ENCODE measurements around the gene NRXN3.

DNA sequence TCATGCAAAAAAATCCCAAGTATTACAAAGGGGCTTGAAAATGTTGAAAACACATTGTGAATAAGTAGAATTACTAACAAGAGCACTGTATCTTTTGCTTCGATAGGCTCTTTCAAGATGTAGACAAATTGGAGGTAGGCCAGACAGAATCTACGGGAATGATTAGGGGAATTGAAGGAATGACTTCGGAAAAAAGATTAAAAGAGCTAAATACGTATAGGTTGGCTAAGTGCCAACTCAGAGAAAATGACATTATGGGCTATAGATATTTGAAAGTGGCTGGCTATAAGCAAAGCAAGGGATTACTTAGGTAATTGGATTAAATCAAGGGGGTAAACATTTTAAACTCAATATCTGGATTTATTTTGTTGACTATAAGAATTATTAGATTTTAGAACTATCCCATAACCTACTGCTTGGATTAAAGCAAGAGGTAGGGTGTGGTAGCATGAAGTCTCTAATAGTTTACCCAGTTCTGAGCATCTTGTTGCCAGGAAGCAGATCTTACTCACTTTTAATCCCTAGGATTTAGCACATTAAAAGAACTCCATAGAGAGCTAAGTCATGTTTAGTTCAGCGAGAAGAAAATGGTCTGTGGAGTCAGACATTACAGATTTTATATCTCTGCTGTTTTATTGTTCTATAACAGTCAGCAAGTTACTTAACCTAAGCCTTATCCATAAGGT is 1551.4 kb downstream of the NRXN3 start:
- TF ChIP-seq CTCF (conservative IDR thresholded peaks at IDR 0.05 in 1 of 2, IDR thresholded peaks at IDR 0.05 in 1 of 2; ENCODE audit: extremely low read depth in 1 of 2, insufficient read depth in 1 of 2, low read depth in 1 of 2, low read length in 2 of 2) = no peak
- no peak for TF ChIP-seq EZH2 (IDR thresholded peaks at IDR 0.05; ENCODE audit: borderline replicate concordance, low read length)

All from mammary epithelial cell (primary cell).